HepG2 (cell line): Measurements from ENCODE around the gene GSS. TPM values are rescaled to one million over a fixed set of nuclear protein-coding genes. Genes with fewer than 3 reads are reported as not detected.

Experiments used
- IRX3 ChIP-seq: sonication (generic); formaldehyde crosslinking; IDR thresholded peaks from 2 replicates; pipeline ENCODE4 v1.8.1; 2023; ENCODE audit warnings: mild to moderate bottlenecking, low read depth, missing genetic modification reagents, borderline replicate concordance
- ZNF274 ChIP-seq: sonication (generic); formaldehyde crosslinking; IDR thresholded peaks from 2 replicates; pipeline ENCODE4 v1.5.1; 2020; ENCODE audit warnings: mild to moderate bottlenecking, missing genetic modification reagents
- ZNF749 ChIP-seq: sonication (generic); formaldehyde crosslinking; IDR thresholded peaks from 2 replicates; pipeline ENCODE4 v1.8.0; 2022; ENCODE audit warnings: mild to moderate bottlenecking, missing genetic modification reagents, moderate library complexity, borderline replicate concordance
- polyA plus RNA-seq, 8 experiments: library from polyadenylated mRNA; depleted of rRNA in 3 of 8; stranded (reverse) in 7 of 8; unstranded in 1 of 8; fragments of >200 nt; fragmentation: Illumina TruSeq in 4 of 8; extraction: Trizol in 4 of 8; gene quantifications; 2 replicates each; pipeline versions ENCODE4 v1.2.1 to v1.2.3, GENCODE V29; 2011 to 2016; ENCODE audit warnings: low read depth in 4 of 8, missing spikeins in 1 of 8, mixed read lengths in 1 of 8; ENCODE audit not compliant: insufficient read depth in 1 of 8
- total RNA-seq, 5 experiments: library from RNA; depleted of rRNA; stranded (reverse); fragments of >200 nt; fragmentation: Illumina TruSeq; extraction: Trizol; gene quantifications; 2 replicates each; pipeline ENCODE4 v1.2.3, GENCODE V29; 2016; ENCODE audit warnings: low read depth in 1 of 5
- TF ChIP-seq, protein P1 (sequence below): sonication (generic); formaldehyde crosslinking; IDR thresholded peaks from 2 replicates; pipeline ENCODE4 v1.5.1; 2020; ENCODE audit warnings: missing genetic modification reagents, mild to moderate bottlenecking, borderline replicate concordance
- TF ChIP-seq, protein P2 (sequence below): sonication (generic); formaldehyde crosslinking; IDR thresholded peaks from 2 replicates; pipeline ENCODE4 v1.5.1; 2020; ENCODE audit warnings: mild to moderate bottlenecking, missing genetic modification reagents, moderate library complexity
- TF ChIP-seq, protein P3 (sequence below): sonication (generic); formaldehyde crosslinking; IDR thresholded peaks from 2 replicates; pipeline ENCODE4 v1.4.0; 2020; ENCODE audit warnings: missing genetic modification reagents
- TF ChIP-seq, protein P4 (sequence below): sonication (generic); formaldehyde crosslinking; IDR thresholded peaks from 2 replicates; pipeline ENCODE4 v1.4.0; 2020; ENCODE audit warnings: missing genetic modification reagents
- TF ChIP-seq, protein P5 (sequence below): sonication (generic); formaldehyde crosslinking; IDR thresholded peaks from 2 replicates; pipeline ENCODE4 v1.4.0; 2020; ENCODE audit warnings: mild to moderate bottlenecking, low read depth, missing genetic modification reagents
- TF ChIP-seq, protein P6 (sequence below): fragments of 450-650 bp; IDR thresholded peaks from 2 replicates; pipeline ENCODE4 v1.6.1; 2017; ENCODE audit warnings: mild to moderate bottlenecking

GSS gene
- total and polyA plus RNA-seq, 2 of the 13 experiments (the other 11 are each of a cell fraction or from before 2014, with no cell fraction given) = 80.1 to 102 TPM

DNA sequence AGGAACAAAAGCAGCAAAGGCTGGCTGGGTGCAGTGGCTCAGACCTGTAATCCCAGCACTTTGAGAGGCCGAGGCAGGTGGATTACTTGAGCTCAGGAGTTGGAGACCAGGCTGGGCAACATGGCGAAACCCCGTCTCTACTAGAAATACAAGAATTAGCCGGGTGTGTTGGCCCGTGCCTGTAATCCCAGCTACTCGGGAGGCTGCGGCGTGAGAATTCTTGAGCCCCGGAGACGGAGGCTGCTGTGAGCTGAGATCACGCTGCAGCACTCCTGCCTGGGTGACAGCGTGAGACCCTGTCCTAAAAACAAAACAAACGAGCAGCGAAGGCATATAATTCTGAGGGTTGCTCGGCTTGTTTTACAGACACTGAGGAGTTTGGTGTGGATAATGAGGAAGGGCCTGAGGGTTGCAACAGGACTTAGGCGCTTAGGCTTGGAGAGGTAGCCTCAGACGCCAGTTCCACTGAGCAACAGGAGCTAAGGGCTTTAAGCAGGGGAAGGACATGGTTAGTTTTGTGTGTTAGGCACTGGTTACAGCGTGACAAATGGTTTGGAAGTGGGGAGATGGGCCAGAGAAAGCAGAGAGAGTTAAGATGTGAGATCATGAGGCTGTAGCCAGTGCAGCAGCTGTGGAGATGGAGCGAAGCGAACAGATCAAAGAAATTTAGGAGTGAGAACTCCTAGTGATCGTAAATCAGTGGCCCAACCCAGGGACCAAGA lies 1.3 kb upstream of the GSS start (continued):
- TF ChIP-seq, protein P1, sequence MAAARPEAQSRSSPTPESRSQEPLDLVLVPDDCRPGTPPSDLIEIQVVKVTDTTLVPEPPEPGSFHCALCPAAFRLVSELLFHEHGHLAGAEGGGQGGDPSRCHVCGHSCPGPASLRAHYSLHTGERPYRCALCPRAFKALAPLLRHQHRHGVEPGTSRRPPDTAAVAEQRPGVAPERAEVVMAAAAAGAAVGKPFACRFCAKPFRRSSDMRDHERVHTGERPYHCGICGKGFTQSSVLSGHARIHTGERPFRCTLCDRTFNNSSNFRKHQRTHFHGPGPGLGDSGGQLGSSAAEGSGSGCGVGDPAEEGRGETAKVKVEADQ (CRISPR knock-in tag) = 0 out of 2 replicates have a peak, but pooled peaks have one; percentile 52
- no peak for TF ChIP-seq IRX3 (CRISPR knock-in tag)
- peak; percentile 64 for TF ChIP-seq ZNF274 (CRISPR knock-in tag)
- TF ChIP-seq, protein P2, sequence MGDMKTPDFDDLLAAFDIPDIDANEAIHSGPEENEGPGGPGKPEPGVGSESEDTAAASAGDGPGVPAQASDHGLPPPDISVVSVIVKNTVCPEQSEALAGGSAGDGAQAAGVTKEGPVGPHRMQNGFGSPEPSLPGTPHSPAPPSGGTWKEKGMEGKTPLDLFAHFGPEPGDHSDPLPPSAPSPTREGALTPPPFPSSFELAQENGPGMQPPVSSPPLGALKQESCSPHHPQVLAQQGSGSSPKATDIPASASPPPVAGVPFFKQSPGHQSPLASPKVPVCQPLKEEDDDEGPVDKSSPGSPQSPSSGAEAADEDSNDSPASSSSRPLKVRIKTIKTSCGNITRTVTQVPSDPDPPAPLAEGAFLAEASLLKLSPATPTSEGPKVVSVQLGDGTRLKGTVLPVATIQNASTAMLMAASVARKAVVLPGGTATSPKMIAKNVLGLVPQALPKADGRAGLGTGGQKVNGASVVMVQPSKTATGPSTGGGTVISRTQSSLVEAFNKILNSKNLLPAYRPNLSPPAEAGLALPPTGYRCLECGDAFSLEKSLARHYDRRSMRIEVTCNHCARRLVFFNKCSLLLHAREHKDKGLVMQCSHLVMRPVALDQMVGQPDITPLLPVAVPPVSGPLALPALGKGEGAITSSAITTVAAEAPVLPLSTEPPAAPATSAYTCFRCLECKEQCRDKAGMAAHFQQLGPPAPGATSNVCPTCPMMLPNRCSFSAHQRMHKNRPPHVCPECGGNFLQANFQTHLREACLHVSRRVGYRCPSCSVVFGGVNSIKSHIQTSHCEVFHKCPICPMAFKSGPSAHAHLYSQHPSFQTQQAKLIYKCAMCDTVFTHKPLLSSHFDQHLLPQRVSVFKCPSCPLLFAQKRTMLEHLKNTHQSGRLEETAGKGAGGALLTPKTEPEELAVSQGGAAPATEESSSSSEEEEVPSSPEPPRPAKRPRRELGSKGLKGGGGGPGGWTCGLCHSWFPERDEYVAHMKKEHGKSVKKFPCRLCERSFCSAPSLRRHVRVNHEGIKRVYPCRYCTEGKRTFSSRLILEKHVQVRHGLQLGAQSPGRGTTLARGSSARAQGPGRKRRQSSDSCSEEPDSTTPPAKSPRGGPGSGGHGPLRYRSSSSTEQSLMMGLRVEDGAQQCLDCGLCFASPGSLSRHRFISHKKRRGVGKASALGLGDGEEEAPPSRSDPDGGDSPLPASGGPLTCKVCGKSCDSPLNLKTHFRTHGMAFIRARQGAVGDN = no peak; the same call in 1 of the 2 replicates
- TF ChIP-seq, protein P3, sequence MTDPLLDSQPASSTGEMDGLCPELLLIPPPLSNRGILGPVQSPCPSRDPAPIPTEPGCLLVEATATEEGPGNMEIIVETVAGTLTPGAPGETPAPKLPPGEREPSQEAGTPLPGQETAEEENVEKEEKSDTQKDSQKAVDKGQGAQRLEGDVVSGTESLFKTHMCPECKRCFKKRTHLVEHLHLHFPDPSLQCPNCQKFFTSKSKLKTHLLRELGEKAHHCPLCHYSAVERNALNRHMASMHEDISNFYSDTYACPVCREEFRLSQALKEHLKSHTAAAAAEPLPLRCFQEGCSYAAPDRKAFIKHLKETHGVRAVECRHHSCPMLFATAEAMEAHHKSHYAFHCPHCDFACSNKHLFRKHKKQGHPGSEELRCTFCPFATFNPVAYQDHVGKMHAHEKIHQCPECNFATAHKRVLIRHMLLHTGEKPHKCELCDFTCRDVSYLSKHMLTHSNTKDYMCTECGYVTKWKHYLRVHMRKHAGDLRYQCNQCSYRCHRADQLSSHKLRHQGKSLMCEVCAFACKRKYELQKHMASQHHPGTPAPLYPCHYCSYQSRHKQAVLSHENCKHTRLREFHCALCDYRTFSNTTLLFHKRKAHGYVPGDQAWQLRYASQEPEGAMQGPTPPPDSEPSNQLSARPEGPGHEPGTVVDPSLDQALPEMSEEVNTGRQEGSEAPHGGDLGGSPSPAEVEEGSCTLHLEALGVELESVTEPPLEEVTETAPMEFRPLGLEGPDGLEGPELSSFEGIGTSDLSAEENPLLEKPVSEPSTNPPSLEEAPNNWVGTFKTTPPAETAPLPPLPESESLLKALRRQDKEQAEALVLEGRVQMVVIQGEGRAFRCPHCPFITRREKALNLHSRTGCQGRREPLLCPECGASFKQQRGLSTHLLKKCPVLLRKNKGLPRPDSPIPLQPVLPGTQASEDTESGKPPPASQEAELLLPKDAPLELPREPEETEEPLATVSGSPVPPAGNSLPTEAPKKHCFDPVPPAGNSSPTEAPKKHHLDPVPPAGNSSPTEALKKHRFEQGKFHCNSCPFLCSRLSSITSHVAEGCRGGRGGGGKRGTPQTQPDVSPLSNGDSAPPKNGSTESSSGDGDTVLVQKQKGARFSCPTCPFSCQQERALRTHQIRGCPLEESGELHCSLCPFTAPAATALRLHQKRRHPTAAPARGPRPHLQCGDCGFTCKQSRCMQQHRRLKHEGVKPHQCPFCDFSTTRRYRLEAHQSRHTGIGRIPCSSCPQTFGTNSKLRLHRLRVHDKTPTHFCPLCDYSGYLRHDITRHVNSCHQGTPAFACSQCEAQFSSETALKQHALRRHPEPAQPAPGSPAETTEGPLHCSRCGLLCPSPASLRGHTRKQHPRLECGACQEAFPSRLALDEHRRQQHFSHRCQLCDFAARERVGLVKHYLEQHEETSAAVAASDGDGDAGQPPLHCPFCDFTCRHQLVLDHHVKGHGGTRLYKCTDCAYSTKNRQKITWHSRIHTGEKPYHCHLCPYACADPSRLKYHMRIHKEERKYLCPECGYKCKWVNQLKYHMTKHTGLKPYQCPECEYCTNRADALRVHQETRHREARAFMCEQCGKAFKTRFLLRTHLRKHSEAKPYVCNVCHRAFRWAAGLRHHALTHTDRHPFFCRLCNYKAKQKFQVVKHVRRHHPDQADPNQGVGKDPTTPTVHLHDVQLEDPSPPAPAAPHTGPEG = no peak
- TF ChIP-seq, protein P4, sequence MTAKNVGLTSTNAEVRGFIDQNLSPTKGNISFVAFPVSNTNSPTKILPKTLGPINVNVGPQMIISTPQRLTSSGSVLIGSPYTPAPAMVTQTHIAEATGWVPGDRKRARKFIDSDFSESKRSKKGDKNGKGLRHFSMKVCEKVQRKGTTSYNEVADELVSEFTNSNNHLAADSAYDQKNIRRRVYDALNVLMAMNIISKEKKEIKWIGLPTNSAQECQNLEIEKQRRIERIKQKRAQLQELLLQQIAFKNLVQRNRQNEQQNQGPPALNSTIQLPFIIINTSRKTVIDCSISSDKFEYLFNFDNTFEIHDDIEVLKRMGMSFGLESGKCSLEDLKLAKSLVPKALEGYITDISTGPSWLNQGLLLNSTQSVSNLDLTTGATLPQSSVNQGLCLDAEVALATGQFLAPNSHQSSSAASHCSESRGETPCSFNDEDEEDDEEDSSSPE (CRISPR knock-in tag) = no peak
- TF ChIP-seq ZNF749 (CRISPR knock-in tag) = no peak
- TF ChIP-seq, protein P5, sequence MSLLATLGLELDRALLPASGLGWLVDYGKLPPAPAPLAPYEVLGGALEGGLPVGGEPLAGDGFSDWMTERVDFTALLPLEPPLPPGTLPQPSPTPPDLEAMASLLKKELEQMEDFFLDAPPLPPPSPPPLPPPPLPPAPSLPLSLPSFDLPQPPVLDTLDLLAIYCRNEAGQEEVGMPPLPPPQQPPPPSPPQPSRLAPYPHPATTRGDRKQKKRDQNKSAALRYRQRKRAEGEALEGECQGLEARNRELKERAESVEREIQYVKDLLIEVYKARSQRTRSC (CRISPR knock-in tag) = no peak
- TF ChIP-seq, protein P6, sequence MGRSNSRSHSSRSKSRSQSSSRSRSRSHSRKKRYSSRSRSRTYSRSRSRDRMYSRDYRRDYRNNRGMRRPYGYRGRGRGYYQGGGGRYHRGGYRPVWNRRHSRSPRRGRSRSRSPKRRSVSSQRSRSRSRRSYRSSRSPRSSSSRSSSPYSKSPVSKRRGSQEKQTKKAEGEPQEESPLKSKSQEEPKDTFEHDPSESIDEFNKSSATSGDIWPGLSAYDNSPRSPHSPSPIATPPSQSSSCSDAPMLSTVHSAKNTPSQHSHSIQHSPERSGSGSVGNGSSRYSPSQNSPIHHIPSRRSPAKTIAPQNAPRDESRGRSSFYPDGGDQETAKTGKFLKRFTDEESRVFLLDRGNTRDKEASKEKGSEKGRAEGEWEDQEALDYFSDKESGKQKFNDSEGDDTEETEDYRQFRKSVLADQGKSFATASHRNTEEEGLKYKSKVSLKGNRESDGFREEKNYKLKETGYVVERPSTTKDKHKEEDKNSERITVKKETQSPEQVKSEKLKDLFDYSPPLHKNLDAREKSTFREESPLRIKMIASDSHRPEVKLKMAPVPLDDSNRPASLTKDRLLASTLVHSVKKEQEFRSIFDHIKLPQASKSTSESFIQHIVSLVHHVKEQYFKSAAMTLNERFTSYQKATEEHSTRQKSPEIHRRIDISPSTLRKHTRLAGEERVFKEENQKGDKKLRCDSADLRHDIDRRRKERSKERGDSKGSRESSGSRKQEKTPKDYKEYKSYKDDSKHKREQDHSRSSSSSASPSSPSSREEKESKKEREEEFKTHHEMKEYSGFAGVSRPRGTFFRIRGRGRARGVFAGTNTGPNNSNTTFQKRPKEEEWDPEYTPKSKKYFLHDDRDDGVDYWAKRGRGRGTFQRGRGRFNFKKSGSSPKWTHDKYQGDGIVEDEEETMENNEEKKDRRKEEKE = no peak
